OCI-LY1 (cell line): ENCODE measurements around the gene ZMAT3.

Experiments used
- H2AFZ ChIP-seq: fragments of 200-600 bp; sonication (generic), shearing (Covaris generic); 2 replicates; pipeline ENCODE4 v1.6.0; 2014; ENCODE audit warnings: antibody characterized with exemption, mild to moderate bottlenecking, low read length
- H3F3A ChIP-seq: fragments of 200-600 bp; sonication (generic), shearing (Covaris generic); 2 replicates; pipeline ENCODE4 v1.6.0; 2014; ENCODE audit warnings: mild to moderate bottlenecking, antibody characterized with exemption, low read length, moderate library complexity; ENCODE audit not compliant: insufficient read depth
- H3K27ac ChIP-seq: fragments of 200-600 bp; sonication (generic); 2 replicates; pipeline ENCODE4 v1.5.1; 2014; ENCODE audit warnings: low read length, mixed run types, mild to moderate bottlenecking, low read depth; ENCODE audit not compliant: poor library complexity, severe bottlenecking
- H3K27me3 ChIP-seq: fragments of 200-600 bp; sonication (generic); 2 replicates; pipeline ENCODE4 v1.6.0; 2014; ENCODE audit warnings: antibody characterized with exemption, mild to moderate bottlenecking, low read length, moderate library complexity; ENCODE audit not compliant: insufficient read depth
- H3K36me3 ChIP-seq: fragments of 200-600 bp; sonication (generic); 2 replicates; pipeline ENCODE4 v1.6.1; 2014; ENCODE audit warnings: mild to moderate bottlenecking, antibody characterized with exemption, low read length, moderate library complexity, mixed read lengths; ENCODE audit not compliant: insufficient read depth
- H3K4me1 ChIP-seq: fragments of 200-600 bp; sonication (generic); 2 replicates; pipeline ENCODE4 v1.5.1; 2014; ENCODE audit warnings: mild to moderate bottlenecking, low read length, moderate library complexity; ENCODE audit not compliant: insufficient read depth, severe bottlenecking
- H3K4me2 ChIP-seq: fragments of 200-600 bp; sonication (generic), shearing (Covaris generic); 2 replicates; pipeline ENCODE4 v1.6.1; 2014; ENCODE audit warnings: low read length
- H3K4me3 ChIP-seq: fragments of 200-600 bp; sonication (generic); 2 replicates; pipeline ENCODE4 v1.5.1; 2014; ENCODE audit warnings: low read length, low read depth, mild to moderate bottlenecking, mixed read lengths; ENCODE audit not compliant: poor library complexity, severe bottlenecking
- H3K79me2 ChIP-seq: fragments of 200-600 bp; shearing (Covaris generic); 2 replicates; pipeline ENCODE4 v1.6.1; 2016; ENCODE audit warnings: mixed run types, low read length, mixed read lengths; ENCODE audit not compliant: insufficient read depth
- H3K9ac ChIP-seq: fragments of 200-600 bp; sonication (generic), shearing (Covaris generic); 2 replicates; pipeline ENCODE4 v1.6.1; 2014; ENCODE audit warnings: mild to moderate bottlenecking, low read length, mixed read lengths
- H3K9me2 ChIP-seq: fragments of 200-600 bp; sonication (generic), shearing (Covaris generic); 2 replicates; pipeline ENCODE4 v1.6.1; 2014; ENCODE audit warnings: low read depth, mild to moderate bottlenecking, low read length, mixed read lengths
- H3K9me3 ChIP-seq: fragments of 200-600 bp; shearing (Covaris generic); 2 replicates; pipeline ENCODE4 v1.6.1; 2014; ENCODE audit warnings: low read length, mixed read lengths
- H4K20me1 ChIP-seq: fragments of 200-600 bp; sonication (generic), shearing (Covaris generic); 2 replicates; pipeline ENCODE4 v1.6.0; 2016; ENCODE audit warnings: mild to moderate bottlenecking, low read length; ENCODE audit not compliant: insufficient read depth
- CTCF ChIP-seq: fragments of 200-600 bp; sonication (generic), shearing (Covaris generic); IDR thresholded peaks from 2 replicates; pipeline ENCODE4 v1.5.1; 2017; ENCODE audit warnings: mild to moderate bottlenecking, antibody characterized with exemption, low read length, moderate library complexity, mixed read lengths
- EZH2 ChIP-seq: fragments of 200-600 bp; sonication (generic), shearing (Covaris generic); IDR thresholded peaks from 2 replicates; pipeline ENCODE4 v1.8.0; 2017; ENCODE audit warnings: borderline replicate concordance, mixed run types, mild to moderate bottlenecking, antibody characterized with exemption, low read length, moderate library complexity, mixed read lengths

The ZMAT3 gene

GRCh38 chr3:179018808-179019207 is 52.8 kb downstream of the ZMAT3 start:
- H3K27me3 ChIP-seq = no peaks in the 10 kb centered on the region
- H3K4me3 ChIP-seq = no peak overlapping the region
- H3K4me2 ChIP-seq = no peak overlapping the region
- H3K27ac ChIP-seq = no peak overlapping the region
- H3K79me2 ChIP-seq = no peaks in the 10 kb centered on the region
- H3F3A ChIP-seq = 0 out of 2 replicates have a peak, but pooled peaks cover 7% of the 10 kb centered on the region
- no peaks in the 10 kb centered on the region for H3K9me2 ChIP-seq
- H3K9me3 ChIP-seq = no peaks in the 10 kb centered on the region
- peaks cover 48% of the 10 kb centered on the region for H3K4me1 ChIP-seq
- TF ChIP-seq CTCF (no peak), EZH2 (no peak)
- H3K9ac ChIP-seq = no peak overlapping the region
- H4K20me1 ChIP-seq = no peaks in the 10 kb centered on the region
- H3K36me3 ChIP-seq = peaks cover 16% of the 10 kb centered on the region
- H2AFZ ChIP-seq = no peak overlapping the region

- Histone ChIP-seq H2AFZ (no peak overlapping the region), H3K27me3 (no peaks in the 10 kb centered on the region), H3K4me3 (no peak overlapping the region), H3K4me1 (peaks cover 48% of the 10 kb centered on the region), H3K79me2 (no peaks in the 10 kb centered on the region), H3K9ac (no peak overlapping the region), H3K4me2 (peak overlapping the region; percentile 31), H3K9me2 (no peaks in the 10 kb centered on the region), H3K9me3 (0 out of 2 replicates have a peak, but pooled peaks cover 2% of the 10 kb centered on the region), H3K36me3 (peaks cover 15% of the 10 kb centered on the region), H3K27ac (no peak overlapping the region), H4K20me1 (no peaks in the 10 kb centered on the region), H3F3A (0 out of 2 replicates have a peak, but pooled peaks cover 7% of the 10 kb centered on the region)
- TF ChIP-seq EZH2 (no peak), CTCF (no peak)
Measured at GRCh38 chr3:179016979-179017670, 54.5 kb downstream of the ZMAT3 start.

DNA sequence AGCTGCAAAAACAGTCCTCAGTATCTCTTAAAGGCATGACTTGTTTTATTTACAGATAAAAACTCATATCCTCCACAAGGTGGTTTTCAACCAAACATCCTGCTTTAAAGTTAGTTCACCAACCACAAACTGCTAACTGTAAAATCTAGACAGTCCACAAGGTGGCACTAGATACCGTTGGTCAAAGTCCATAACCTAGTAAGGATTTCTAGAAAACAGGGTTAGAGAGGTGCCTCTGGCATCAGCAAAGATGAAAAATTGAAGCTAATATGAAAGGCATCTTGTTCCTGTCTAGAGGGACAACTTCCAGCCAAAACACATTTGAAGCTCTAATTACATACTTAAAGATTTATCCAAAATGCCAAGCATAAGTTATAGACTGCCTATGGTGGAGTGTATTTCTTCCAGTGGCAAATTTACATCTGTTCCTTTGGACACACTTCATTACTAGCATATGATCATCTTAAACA is 56.0 kb downstream of the ZMAT3 start:
- Histone ChIP-seq H2AFZ (no peak overlapping the region), H3K9me3 (0 out of 2 replicates have a peak, but pooled peaks cover 2% of the 10 kb centered on the region), H3K27me3 (no peaks in the 10 kb centered on the region), H4K20me1 (no peaks in the 10 kb centered on the region), H3K4me1 (peaks cover 32% of the 10 kb centered on the region), H3K36me3 (peaks cover 6% of the 10 kb centered on the region), H3K4me2 (no peak overlapping the region), H3K9me2 (no peaks in the 10 kb centered on the region), H3K9ac (no peak overlapping the region), H3K79me2 (no peaks in the 10 kb centered on the region), H3K4me3 (no peak overlapping the region), H3K27ac (no peak overlapping the region), H3F3A (0 out of 2 replicates have a peak, but pooled peaks cover 7% of the 10 kb centered on the region)
- TF ChIP-seq EZH2 = no peak
- peak; percentile 96 for TF ChIP-seq CTCF
